ENCODE results near the gene ARHGEF11. TPM values are rescaled to one million over a fixed set of nuclear protein-coding genes. Genes with fewer than 3 reads are reported as not detected.

ARHGEF11 gene
- total RNA-seq, 1 experiment from 2014 or later = 38.1 TPM

GRCh38 chr1:156903328-156904091, 142.0 kb downstream of the ARHGEF11 start:
- Mint-ChIP-seq H3K27ac (no peak overlapping the region), H3K27me3 (ENCODE audit: low read depth) (no peaks in the 10 kb centered on the region; the same call in none of the 2 replicates), H3K9me3 (no peaks in the 10 kb centered on the region), H3K4me1 (peaks cover 7% of the 10 kb centered on the region; the same call in 1 of the 2 replicates), H3K36me3 (no peaks in the 10 kb centered on the region), H3K4me3 (no peak overlapping the region)
- POLR2A ChIA-PET = no interaction called here
- ATAC-seq (no peak), DNase-seq (ENCODE audit: low spot score) (no peak)
- CTCF ChIA-PET = interaction anchor here (1.0 to 5.1 kb wide), 6 partner anchors 9 to 31 kb away, joined by 3 to 42 read pairs (median 4); no protein-coding TSS in a partner anchor
- TF ChIP-seq, protein P1, sequence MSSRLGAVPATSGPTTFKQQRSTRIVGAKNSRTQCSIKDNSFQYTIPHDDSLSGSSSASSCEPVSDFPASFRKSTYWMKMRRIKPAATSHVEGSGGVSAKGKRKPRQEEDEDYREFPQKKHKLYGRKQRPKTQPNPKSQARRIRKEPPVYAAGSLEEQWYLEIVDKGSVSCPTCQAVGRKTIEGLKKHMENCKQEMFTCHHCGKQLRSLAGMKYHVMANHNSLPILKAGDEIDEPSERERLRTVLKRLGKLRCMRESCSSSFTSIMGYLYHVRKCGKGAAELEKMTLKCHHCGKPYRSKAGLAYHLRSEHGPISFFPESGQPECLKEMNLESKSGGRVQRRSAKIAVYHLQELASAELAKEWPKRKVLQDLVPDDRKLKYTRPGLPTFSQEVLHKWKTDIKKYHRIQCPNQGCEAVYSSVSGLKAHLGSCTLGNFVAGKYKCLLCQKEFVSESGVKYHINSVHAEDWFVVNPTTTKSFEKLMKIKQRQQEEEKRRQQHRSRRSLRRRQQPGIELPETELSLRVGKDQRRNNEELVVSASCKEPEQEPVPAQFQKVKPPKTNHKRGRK (CRISPR knock-in tag; IDR thresholded peaks at IDR 0.05; ENCODE audit: borderline replicate concordance) = no peak
- no peak for TF ChIP-seq ELF4 (CRISPR knock-in tag; IDR thresholded peaks at IDR 0.05; ENCODE audit: low read depth)
- no peak for TF ChIP-seq SP1 (CRISPR knock-in tag; conservative IDR thresholded peaks at IDR 0.05)
- TF ChIP-seq SOX15 (CRISPR knock-in tag; IDR thresholded peaks at IDR 0.05) = no peak
- no peak for TF ChIP-seq TP53 (CRISPR knock-in tag; IDR thresholded peaks at IDR 0.05)
- TF ChIP-seq TEAD4 (CRISPR knock-in tag; IDR thresholded peaks at IDR 0.05) = no peak
- TF ChIP-seq, protein P2, sequence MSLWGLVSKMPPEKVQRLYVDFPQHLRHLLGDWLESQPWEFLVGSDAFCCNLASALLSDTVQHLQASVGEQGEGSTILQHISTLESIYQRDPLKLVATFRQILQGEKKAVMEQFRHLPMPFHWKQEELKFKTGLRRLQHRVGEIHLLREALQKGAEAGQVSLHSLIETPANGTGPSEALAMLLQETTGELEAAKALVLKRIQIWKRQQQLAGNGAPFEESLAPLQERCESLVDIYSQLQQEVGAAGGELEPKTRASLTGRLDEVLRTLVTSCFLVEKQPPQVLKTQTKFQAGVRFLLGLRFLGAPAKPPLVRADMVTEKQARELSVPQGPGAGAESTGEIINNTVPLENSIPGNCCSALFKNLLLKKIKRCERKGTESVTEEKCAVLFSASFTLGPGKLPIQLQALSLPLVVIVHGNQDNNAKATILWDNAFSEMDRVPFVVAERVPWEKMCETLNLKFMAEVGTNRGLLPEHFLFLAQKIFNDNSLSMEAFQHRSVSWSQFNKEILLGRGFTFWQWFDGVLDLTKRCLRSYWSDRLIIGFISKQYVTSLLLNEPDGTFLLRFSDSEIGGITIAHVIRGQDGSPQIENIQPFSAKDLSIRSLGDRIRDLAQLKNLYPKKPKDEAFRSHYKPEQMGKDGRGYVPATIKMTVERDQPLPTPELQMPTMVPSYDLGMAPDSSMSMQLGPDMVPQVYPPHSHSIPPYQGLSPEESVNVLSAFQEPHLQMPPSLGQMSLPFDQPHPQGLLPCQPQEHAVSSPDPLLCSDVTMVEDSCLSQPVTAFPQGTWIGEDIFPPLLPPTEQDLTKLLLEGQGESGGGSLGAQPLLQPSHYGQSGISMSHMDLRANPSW (CRISPR knock-in tag; conservative IDR thresholded peaks at IDR 0.05; ENCODE audit: low read depth) = no peak
- TF ChIP-seq, protein P3, sequence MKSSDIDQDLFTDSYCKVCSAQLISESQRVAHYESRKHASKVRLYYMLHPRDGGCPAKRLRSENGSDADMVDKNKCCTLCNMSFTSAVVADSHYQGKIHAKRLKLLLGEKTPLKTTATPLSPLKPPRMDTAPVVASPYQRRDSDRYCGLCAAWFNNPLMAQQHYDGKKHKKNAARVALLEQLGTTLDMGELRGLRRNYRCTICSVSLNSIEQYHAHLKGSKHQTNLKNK (CRISPR knock-in tag; IDR thresholded peaks at IDR 0.05) = no peak
- no peak for TF ChIP-seq ZNF263 (CRISPR knock-in tag; IDR thresholded peaks at IDR 0.05; ENCODE audit: low read depth)

DNA sequence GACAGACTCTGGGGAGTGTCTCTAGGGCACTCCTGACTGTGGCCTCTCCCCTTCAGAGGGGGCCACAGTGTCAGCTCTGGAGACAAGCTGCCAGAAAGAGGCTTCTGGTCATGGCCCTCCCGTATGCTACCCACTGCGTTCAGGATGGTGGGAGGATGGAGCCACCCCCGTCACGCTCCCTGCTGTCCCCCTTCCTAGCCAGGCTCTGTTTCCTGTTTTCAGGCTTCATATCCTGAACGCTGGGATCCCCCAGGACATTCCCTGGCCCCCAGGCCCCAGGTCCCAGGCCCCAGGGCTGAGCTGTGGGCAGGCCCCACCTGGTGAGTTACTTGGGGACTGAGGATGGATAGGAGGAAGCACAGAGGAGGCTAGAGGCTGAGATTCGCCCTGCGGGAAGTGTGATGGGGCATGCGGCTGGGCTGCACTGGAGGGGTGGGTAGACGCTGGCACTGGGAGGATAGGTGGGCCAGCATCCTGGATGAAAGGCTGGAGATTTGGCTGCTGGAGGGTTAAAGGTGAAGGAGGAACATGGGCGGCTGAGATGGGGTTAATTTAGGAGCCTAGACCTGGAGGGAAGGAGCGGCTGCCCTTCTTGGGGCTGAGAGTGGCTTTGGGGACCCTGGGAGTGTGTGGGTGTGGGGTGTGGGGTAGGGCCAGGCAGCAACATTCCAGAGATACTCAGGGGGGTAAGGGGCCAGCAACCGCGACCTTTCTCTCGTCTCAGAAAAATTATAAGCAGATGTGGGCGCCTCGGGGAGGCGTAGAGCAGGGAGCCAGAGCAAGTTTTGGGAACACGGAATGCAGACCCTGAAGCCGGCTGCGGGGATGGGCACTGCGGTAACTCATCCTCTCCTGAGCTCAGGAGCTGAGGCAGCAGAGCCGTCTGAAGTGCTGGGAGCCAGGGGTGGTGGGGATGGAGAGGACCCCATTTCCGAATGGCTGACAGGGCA, 143.3 kb downstream of the ARHGEF11 start:
- no peaks in the 10 kb centered on the region for H3K9me3 Mint-ChIP-seq

GRCh38 chr1:156901590-156901900, 144.0 kb downstream of the ARHGEF11 start:
- H3K9me3 Mint-ChIP-seq = no peaks in the 10 kb centered on the region
- DNase-seq (ENCODE audit: low spot score) (no peak), ATAC-seq (no peak)
- ChIA-PET POLR2A (interaction anchor here (0.6 kb wide), 1 partner anchor 9 kb away, joined by 4 read pairs; no protein-coding TSS in a partner anchor), CTCF (interaction anchor here (0.6 to 5.1 kb wide), 7 partner anchors 9 to 47 kb away, joined by 3 to 42 read pairs (median 4); no protein-coding TSS in a partner anchor)
- H3K4me1 Mint-ChIP-seq = peaks cover 11% of the 10 kb centered on the region
- H3K36me3 Mint-ChIP-seq = no peaks in the 10 kb centered on the region
- peaks cover 7% of the 10 kb centered on the region for H3K27me3 Mint-ChIP-seq (ENCODE audit: low read depth)
- no peak overlapping the region for H3K27ac Mint-ChIP-seq
- H3K4me3 Mint-ChIP-seq = no peak overlapping the region
- TF ChIP-seq ATF3 (CRISPR knock-in tag; conservative IDR thresholded peaks at IDR 0.05) = no peak
- TF ChIP-seq ELF4 (CRISPR knock-in tag; IDR thresholded peaks at IDR 0.05; ENCODE audit: low read depth) = no peak
- TF ChIP-seq ZNF416 (CRISPR knock-in tag; IDR thresholded peaks at IDR 0.05) = no peak
- no peak for TF ChIP-seq ZNF423 (CRISPR knock-in tag; IDR thresholded peaks at IDR 0.05)
- TF ChIP-seq SMAD3 (CRISPR knock-in tag; IDR thresholded peaks at IDR 0.05; ENCODE audit: borderline replicate concordance) = no peak
- TF ChIP-seq, protein P4, sequence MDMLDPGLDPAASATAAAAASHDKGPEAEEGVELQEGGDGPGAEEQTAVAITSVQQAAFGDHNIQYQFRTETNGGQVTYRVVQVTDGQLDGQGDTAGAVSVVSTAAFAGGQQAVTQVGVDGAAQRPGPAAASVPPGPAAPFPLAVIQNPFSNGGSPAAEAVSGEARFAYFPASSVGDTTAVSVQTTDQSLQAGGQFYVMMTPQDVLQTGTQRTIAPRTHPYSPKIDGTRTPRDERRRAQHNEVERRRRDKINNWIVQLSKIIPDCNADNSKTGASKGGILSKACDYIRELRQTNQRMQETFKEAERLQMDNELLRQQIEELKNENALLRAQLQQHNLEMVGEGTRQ (CRISPR knock-in tag; IDR thresholded peaks at IDR 0.05) = no peak
- TF ChIP-seq, protein P5, sequence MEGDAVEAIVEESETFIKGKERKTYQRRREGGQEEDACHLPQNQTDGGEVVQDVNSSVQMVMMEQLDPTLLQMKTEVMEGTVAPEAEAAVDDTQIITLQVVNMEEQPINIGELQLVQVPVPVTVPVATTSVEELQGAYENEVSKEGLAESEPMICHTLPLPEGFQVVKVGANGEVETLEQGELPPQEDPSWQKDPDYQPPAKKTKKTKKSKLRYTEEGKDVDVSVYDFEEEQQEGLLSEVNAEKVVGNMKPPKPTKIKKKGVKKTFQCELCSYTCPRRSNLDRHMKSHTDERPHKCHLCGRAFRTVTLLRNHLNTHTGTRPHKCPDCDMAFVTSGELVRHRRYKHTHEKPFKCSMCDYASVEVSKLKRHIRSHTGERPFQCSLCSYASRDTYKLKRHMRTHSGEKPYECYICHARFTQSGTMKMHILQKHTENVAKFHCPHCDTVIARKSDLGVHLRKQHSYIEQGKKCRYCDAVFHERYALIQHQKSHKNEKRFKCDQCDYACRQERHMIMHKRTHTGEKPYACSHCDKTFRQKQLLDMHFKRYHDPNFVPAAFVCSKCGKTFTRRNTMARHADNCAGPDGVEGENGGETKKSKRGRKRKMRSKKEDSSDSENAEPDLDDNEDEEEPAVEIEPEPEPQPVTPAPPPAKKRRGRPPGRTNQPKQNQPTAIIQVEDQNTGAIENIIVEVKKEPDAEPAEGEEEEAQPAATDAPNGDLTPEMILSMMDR (IDR thresholded peaks at IDR 0.05) = no peak

More for the DNA sequence above, 143.3 kb downstream of the ARHGEF11 start:
- ATAC-seq = no peak; the same call in 1 of the 2 replicates
- CTCF ChIA-PET = interaction anchor here (1.0 to 5.1 kb wide), 8 partner anchors 10 to 47 kb away, joined by 4 to 42 read pairs (median 6); no protein-coding TSS in a partner anchor
- POLR2A ChIA-PET = interaction anchor here (0.6 kb wide), 1 partner anchor 9 kb away, joined by 4 read pairs; no protein-coding TSS in a partner anchor
- Mint-ChIP-seq H3K27ac (no peak overlapping the region), H3K4me3 (no peak overlapping the region), H3K4me1 (peaks cover 10% of the 10 kb centered on the region), H3K27me3 (ENCODE audit: low read depth) (peaks cover 3% of the 10 kb centered on the region), H3K36me3 (no peaks in the 10 kb centered on the region)
- no peak for TF ChIP-seq EMX1 (CRISPR knock-in tag; IDR thresholded peaks at IDR 0.05)
- TF ChIP-seq, protein P6, sequence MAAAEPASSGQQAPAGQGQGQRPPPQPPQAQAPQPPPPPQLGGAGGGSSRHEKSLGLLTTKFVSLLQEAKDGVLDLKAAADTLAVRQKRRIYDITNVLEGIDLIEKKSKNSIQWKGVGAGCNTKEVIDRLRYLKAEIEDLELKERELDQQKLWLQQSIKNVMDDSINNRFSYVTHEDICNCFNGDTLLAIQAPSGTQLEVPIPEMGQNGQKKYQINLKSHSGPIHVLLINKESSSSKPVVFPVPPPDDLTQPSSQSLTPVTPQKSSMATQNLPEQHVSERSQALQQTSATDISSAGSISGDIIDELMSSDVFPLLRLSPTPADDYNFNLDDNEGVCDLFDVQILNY (CRISPR knock-in tag; IDR thresholded peaks at IDR 0.05) = no peak
- TF ChIP-seq ZNF671 (CRISPR knock-in tag; IDR thresholded peaks at IDR 0.05) = no peak
- DNase-seq (ENCODE audit: low spot score) = no peak
